ENCODE data around the gene GSPT1.
"Not testable (repeated sequence)": the region's sequence is repeated elsewhere in the genome, so short reads cannot be mapped to it uniquely, and the experiment has no call there.

Gene GSPT1

GRCh38 chr16:11819798-11820197 lies 96.0 kb downstream of the GSPT1 start:
- H3K4me3 ChIP-seq (ENCODE audit: low read depth, low read length) = no peak overlapping the region
- H3K36me3 ChIP-seq (ENCODE audit: control insufficient read depth, insufficient read depth, low read length) = no peaks in the 10 kb centered on the region
- no peaks in the 10 kb centered on the region for H3K9me3 ChIP-seq (ENCODE audit: control insufficient read depth, low read length)
- H3K9ac ChIP-seq = no peak overlapping the region
- H3K4me2 ChIP-seq (ENCODE audit: low read length) = no peak overlapping the region
- no peaks in the 10 kb centered on the region for H3K4me1 ChIP-seq
- H3K79me2 ChIP-seq = no peaks in the 10 kb centered on the region
- H3K27me3 ChIP-seq (ENCODE audit: control insufficient read depth, insufficient read depth, low read length) = no peaks in the 10 kb centered on the region
- no peak overlapping the region for H2AFZ ChIP-seq
- TF ChIP-seq CTCF (IDR thresholded peaks at IDR 0.05) = no peak
- no peak overlapping the region for H3K27ac ChIP-seq

DNA sequence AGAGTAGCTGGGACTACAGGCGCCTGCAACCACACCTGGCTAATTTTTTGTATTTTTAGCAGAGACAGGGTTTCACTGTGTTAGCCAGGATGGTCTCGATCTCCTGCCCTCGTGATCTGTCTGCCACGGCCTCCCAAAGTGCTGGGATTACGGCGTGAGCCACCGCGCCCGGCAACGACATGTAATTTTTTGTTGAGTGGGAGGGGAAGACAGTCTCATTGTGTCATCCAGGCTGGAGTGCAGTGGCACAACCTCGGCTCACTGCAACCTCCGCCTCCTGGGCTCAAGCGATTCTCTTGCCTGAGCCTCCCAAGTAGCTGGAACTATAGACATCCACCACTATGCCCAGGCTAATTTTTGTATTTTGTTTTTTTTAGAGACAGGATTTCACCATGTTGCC lies 96.8 kb downstream of the GSPT1 start:
- H3K4me2 ChIP-seq (ENCODE audit: low read length); H3K9ac ChIP-seq; H3K4me3 ChIP-seq (ENCODE audit: low read depth, low read length); H3K4me1 ChIP-seq; H3K79me2 ChIP-seq; H3K27ac ChIP-seq; H2AFZ ChIP-seq; H3K27me3 ChIP-seq (ENCODE audit: control insufficient read depth, insufficient read depth, low read length); H3K36me3 ChIP-seq (ENCODE audit: control insufficient read depth, insufficient read depth, low read length); H3K9me3 ChIP-seq (ENCODE audit: control insufficient read depth, low read length): not testable (repeated sequence)
